GM10847 (cell line): ENCODE measurements around the gene HOXD8.

ENCODE experiments used
- POLR2A ChIP-seq: IDR thresholded peaks from 2 replicates; pipeline ENCODE4 v1.6.1; 2011; ENCODE audit not compliant: insufficient read length; ENCODE audit errors: extremely low read depth

The HOXD8 gene

DNA sequence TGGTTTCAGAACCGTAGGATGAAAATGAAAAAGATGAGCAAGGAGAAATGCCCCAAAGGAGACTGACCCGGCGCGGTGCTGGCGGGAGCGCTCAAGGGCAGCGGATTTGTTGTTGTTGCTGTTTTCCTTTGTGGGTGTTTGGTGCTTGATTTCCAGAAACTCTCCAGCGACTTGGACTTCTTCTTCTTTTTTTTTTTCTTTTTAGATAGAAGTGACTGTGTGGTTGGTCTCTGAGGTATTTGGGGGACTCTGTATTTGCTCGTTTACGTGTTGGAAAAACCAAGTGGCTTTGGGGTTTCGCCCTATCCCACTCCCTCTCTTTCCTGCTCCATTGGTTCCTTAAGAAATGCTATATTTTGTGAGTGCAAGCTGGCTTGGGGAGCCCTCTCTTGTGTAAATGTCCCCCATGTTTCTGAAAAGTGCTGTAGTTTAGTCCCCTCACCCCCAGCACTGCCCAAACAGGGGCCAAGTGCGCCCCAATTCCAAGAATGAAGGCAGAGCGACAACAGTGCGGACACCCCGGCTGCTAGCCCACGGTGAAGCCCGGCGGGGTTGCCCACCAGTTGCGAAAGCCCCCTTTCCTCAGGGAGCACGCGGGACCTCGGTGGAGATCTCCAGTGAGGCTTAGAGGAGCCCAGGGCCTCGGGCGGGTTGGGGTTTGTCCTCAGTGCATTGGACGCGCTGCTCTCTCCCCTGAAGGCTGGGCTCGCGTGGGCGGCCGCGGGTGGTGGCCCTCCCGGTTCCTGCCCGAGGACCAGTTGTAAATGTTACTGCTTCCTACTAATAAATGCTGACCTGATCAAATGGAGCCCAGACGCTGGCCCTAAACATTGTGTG, 5.2 kb upstream of the HOXD8 start:
- no peak for TF ChIP-seq POLR2A

DNA sequence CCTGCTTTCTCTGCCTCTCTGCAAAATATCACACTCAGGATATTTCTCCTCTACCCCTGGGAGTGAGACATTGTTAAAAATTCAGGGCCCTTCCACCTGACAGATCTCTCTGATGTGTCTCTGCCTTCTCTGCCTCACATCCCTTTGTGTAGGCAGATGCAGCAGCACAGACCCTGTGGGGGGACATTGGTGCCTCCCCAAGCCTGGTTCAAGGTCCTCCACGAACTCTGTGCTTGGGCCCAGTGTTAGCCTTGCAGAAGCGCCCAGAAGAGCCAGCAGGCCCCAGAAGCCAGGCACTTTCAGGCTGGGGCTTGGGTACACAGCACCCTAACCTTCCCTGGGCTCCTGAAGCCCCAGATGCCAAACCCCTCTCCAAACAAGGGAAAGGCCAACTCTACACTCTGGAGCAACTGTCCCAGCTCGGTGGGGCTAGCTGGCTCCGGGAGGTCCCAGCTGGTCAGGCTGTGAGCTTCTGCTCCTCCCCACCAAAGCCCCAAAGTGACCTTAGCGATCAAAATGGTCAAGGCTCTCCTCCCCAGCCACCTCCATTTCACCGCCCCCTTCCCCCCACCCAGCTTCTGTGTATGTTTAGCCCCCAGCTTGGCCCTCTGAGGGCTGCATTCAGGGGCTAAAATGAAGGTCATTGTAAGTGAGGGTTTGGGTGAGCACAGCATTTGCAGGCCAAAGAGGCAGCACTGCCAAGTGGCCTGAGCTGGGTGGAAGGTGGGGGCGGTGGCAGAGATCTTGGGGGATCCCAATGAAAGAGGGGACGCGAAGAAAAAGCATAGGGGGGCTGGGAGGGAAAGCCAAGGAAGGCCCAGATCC, 4.3 kb upstream of the HOXD8 start:
- TF ChIP-seq POLR2A, result no peak

DNA sequence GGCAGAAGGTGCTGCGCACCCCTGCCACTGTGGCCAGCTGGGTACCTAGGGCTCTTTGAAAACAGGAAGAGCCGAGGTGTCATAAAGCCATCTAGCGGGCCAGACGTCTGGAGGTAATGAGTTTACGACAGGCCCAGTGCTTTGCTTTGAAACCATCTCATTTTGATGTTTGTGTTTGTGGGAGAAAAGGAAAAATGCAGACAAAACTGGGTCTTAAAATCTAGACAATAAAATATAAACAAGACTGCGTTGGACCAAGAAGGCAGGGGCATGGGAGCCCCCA, 3.8 kb upstream of the HOXD8 start:
- no peak for TF ChIP-seq POLR2A

DNA sequence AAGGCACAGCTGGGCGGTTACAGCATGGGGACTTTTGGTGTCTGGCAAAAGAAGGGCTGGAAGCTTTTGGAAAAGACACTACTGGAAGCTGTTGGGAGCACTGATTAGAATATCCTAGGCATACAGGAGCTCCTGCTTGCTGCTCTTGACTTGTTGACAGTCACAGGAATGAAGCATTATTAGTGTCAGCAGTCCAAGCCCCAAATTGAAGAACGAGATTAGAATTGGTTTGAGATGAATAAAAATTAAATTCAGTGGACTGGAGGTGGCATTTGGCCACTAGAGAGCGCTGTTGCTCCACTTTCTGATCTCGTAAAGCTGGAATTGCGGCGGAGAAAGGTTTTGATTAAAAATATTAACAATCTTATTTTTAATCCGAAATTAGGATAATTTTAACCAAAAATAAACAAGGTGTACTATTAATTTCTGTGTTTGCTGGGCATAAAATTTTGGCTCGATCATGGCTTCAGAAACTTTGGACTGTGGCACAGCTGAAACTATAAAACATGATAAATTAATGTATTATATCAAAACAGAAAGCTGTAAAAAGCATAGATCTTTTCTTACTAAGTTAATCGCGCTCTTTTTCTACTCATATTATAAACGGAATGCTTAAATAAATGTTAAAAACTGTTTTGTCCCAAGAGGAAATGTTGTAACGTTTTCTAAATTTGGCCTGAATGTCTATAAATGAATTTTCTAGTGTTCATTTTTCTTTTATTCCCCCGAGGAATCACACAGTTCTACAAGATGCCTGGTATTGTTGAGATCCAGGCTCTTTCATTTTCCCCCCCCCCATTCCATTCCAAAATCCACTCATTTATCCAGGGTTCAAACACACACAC, 2.4 kb upstream of the HOXD8 start:
- TF ChIP-seq POLR2A, result no peak

DNA sequence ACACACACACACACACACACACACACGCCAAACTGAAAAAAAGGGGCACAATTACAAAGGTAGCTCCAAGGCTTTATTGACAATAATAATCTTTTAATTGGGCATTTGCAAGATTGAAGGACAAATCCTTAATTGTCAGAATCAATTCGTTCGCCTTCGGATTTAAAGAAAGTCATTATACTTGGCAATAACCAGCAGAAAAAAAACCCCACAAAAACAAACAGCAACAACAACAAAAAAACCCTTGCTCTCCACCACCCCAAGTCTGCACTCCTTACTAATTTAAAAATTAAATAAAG, 1.8 kb upstream of the HOXD8 start:
- TF ChIP-seq POLR2A, result no peak

DNA sequence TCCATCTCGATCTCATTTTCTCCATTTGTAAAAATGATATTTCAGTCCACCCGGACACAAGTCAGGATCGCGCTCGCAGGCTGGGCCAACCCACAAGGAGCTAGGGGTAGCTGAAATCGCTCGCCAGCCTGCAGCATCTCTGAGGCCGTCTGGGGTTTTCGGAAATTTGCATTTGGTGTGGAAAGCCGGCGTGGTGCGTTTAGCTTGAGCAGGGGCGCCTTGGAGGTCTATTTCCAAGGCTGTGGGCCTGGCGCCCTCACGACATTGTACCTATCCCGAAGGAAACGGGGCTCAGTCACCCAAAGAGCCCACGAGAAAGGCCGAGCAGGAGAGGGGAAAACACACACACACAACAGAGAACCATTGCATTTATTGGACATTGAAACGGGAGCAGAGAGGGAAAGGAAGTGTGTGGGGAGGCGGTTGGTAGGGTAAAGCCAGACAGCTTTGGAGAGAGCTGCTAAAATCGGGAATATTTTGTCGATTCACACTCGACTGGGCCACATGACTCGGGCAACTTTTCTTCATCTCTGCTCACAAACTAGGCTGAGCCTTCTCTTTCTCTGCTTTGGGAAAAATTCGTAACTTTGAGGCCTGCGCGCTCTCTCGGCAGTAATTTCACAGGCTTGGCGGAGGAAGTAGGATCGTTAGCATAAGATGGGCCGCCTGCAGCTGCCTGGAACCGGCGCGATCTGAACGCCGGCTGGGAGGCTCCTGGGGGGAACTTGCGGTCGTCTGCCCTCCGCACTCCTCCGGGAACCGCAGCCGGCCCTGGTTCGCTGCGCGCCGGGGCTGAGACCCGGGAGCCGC, 1.1 kb upstream of the HOXD8 start:
- TF ChIP-seq POLR2A, result no peak

DNA sequence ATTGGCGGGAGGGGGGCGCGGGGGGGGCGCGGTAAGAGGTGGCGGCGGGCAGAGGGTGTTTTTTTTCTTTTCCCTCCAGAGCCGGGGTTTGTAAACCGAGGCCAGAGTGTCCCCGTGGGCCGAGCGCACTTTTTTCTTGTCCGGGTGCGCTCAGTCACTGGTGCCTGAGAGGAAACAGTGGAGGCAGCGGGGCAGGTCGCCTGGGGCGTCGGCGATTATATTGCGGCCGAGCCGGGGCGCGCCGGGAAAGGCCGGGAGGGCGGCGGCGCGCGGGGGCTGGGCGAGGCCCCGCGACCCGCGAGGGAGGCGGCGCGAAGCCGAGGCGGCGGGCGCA, 275 bp downstream of the HOXD8 start:
- no peak for TF ChIP-seq POLR2A

DNA sequence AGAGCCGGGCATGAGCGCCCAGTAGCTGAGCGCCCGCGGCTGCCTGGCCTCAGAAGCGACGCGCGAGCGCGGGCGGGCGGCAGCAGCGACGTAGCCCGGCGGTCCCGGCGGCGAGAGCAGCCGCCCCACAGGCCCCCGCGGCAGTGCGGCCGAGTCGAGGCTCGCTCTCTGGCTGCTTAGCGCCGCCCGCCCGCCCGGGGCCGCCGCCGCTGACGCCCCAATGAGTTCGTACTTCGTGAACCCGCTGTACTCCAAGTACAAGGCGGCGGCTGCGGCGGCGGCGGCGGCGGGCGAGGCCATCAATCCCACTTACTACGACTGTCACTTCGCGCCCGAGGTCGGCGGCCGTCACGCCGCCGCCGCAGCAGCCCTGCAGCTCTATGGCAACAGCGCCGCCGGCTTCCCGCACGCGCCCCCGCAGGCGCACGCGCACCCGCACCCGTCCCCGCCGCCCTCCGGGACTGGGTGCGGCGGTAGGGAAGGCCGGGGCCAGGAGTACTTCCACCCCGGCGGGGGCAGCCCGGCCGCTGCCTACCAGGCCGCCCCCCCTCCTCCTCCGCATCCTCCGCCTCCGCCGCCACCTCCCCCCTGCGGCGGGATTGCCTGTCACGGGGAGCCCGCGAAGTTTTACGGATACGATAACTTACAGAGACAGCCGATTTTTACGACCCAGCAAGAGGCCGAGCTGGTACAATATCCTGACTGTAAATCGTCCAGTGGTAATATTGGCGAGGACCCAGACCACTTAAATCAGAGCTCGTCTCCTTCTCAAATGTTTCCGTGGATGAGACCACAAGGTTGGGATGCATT, 847 bp downstream of the HOXD8 start:
- no peak for TF ChIP-seq POLR2A

DNA sequence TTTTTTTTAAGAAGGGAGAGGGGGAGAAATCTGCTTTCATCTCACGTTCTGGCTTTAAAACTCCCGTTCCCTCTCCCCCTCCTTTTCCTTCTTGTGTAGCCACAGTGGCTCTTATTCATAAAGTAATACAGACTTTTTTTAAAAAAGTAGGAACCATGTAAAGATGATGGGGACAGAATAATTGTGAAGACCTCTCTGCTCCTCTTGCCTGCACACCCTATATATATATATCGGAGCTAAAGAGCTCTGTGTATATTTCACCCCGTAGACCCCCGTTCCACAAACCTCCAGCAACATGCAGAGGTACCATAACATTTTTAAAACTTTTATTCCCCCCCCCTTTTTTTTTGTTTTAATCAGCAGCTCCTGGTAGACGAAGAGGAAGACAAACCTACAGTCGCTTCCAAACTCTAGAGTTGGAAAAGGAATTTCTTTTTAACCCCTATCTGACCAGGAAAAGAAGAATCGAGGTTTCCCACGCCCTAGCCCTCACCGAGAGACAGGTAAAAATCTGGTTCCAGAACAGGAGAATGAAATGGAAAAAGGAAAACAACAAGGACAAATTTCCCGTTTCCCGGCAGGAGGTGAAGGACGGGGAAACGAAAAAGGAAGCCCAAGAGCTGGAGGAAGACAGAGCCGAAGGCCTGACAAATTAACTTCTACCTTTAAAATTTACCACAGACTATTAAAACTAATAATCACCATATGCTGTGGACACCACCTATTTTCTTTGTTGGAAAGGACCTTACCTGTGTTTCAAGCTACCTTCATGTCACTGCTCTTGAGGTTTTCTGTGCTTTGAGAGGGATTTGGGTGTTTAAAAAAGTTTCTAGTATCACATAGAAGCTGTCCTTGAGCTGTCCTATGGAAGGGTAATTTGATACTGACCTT, 1.7 kb downstream of the HOXD8 start:
- no peak for TF ChIP-seq POLR2A

DNA sequence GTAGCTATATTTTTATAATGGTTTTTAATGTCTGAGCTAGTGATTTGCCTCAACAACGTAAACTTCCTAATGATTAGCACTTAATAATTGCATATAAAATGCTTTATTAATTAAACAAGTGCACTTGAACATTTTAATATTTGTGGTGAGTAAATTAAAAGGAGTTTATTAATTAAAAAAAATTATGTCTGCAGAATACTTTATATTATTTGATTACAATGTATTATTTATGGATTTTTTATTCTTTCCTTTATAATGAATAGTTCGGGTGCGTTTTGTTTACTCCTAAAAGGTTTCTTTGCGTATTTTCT, 2.3 kb downstream of the HOXD8 start:
- no peak for TF ChIP-seq POLR2A

DNA sequence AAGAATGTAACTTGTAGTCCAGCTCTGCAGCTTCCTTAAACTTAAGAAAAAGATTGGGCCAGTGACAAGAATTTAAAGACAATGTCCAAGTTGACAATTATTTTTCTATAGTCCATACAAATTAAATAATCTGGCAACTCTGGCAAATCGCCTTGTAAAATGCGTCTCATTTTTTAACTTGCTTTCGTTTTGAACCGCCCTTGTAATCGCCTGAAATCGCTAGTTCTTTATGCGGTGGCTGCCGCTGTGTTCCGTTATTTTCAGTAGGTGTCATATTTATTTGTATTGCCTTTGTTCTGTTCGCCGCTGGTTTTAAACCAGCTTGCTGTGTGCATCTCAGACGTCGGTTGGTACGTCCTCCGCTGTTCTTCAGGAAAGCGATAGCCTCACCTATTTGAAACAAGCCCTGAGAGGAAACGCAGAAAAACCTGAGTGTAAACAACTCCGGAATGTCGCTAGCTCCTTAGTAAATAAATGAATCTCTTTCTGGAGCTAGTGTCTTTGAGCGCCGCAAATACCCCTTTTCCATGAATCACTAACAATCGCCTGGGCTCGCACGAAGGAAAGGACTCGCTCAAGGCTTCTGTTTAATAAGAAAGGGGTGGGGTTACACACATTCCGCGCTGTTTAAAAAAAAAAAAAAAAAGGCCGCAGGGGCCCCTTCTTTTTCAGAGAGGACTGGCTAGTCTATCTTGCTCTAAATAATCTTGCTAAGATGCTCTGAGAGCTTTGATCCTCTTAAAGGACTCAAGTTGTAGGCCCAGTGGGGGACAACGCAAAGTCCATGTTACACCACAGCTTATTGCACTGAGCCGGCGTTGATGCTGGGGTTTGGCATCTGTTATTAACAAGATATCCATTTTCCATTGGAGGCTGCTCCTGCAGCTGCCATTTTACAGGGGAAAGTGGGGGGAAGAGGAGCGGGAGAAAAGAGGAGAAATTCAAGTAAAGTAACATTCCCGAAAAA, 3.0 kb downstream of the HOXD8 start:
- no peak for TF ChIP-seq POLR2A

DNA sequence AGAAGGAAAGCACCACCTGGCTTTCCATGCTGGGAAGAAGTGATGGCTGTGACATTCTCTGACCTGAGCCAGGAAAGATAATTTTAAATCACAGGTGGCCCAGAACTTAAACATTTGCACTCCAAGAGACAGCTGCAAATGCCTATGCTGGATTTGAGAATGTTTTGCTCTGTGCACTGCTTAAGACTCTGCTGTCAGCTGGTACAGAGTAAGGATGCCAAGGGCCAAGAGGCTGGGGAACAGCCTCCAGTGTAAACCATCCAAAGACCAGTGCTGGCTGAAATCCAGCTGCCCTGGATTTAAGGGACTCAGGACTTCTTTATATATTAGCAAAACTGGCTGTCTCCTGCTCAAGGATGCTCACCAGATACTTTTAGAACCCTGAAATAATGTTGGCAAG, 3.9 kb downstream of the HOXD8 start:
- TF ChIP-seq POLR2A, result no peak

DNA sequence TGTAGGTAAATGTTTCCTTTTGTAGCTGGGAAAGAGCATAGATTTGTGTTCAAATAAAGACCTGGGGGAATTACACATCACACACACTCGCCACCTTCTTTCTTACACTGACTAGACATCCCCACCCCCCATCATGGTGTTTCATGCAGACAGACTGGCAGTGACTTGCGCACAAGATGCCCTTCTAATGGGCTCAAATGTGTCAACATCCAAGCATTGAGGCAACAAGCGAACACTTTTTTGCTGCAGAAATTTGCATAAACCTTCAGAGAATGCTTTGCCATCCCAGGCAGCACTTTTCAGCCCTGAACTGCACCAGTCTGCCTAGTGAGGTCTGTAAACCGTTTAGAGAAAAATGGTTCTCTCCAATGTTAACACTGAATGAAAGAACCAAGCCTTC, 4.5 kb downstream of the HOXD8 start:
- no peak for TF ChIP-seq POLR2A
